Measurements from ENCODE around the gene IQGAP2. TPM values are rescaled to one million over a fixed set of nuclear protein-coding genes. Genes with fewer than 3 reads are reported as not detected.

Gene IQGAP2
- total RNA-seq, 1 experiment from 2014 or later, result 0.59 TPM

- no peak overlapping the region for H3K27ac ChIP-seq (ENCODE audit: low read length)
- CTCF ChIA-PET, result no interaction called here
- H3K4me1 ChIP-seq (ENCODE audit: control insufficient read depth, insufficient read depth, low read length), result no peaks in the 10 kb centered on the region
- BruUV-seq (replicated peaks), result no TSS peak
- H3K9me3 ChIP-seq (ENCODE audit: control insufficient read depth, insufficient read depth, low read depth, low read length), result no peaks in the 10 kb centered on the region
- H3K4me3 ChIP-seq (ENCODE audit: low read depth in 2 of 2, low read length in 2 of 2), result no peak overlapping the region
- POLR2A ChIA-PET, result no interaction called here
- no peak for TF ChIP-seq TCF7L2 (IDR thresholded peaks at IDR 0.05; ENCODE audit: low read depth, low read length)
- no peak for TF ChIP-seq CTCF (IDR thresholded peaks at IDR 0.05)
- no peak for TF ChIP-seq SIN3A (IDR thresholded peaks at IDR 0.05; ENCODE audit: borderline replicate concordance, insufficient read depth, low read depth, low read length)
- TF ChIP-seq REST (IDR thresholded peaks at IDR 0.05; ENCODE audit: insufficient read depth in 1 of 2, low read depth in 2 of 2, low read length in 1 of 2), result no peak
- no peak for TF ChIP-seq POLR2AphosphoS5 (IDR thresholded peaks at IDR 0.05; ENCODE audit: low read depth, low read length)
- intact Hi-C loops (cut with micrococcal nuclease; ENCODE audit: unreplicated experiment), result no loop called here
- in situ Hi-C loops (cut with HindIII; ENCODE audit: low pct_unique_long_range_greater_than_20kb, low sequenced_read_pairs), result no loop called here
- DNase-seq (ENCODE audit: low read depth, low spot score) (no peak), ATAC-seq (no peak)
- no peaks in the 10 kb centered on the region for H3K36me3 ChIP-seq (ENCODE audit: control insufficient read depth, insufficient read depth, low read length)
- no peaks in the 10 kb centered on the region for H3K27me3 ChIP-seq (ENCODE audit: control insufficient read depth, insufficient read depth, low read length)
These were observed 282.6 kb downstream of the IQGAP2 start for GRCh38 chr5:76685704-76686103.

DNA sequence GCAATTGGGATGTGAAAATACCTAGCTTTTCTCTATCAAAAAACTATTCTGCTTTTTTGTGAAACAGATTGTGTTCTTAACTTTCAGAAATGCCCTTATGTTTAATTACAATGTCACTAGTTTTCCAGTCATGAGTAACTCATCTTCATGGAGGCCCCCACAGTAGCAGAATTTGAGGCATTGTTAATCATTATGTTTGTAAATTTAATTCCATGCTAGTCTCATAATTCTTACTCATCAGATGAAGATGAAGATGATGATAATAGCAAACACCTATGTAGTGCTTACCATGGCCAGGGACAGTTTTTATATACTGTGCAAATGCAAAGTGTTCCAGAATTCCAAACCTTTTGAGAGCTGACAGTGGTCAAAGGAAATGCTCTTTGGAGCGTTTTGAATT lies 285.1 kb downstream of the IQGAP2 start:
- TF ChIP-seq CTCF (IDR thresholded peaks at IDR 0.05), result no peak
- TF ChIP-seq SIN3A (IDR thresholded peaks at IDR 0.05; ENCODE audit: borderline replicate concordance, insufficient read depth, low read depth, low read length), result no peak
- no peak for TF ChIP-seq TCF7L2 (IDR thresholded peaks at IDR 0.05; ENCODE audit: low read depth, low read length)
- no peak for TF ChIP-seq REST (IDR thresholded peaks at IDR 0.05; ENCODE audit: insufficient read depth in 1 of 2, low read depth in 2 of 2, low read length in 1 of 2)
- no peak for TF ChIP-seq POLR2AphosphoS5 (IDR thresholded peaks at IDR 0.05; ENCODE audit: low read depth, low read length)
- Histone ChIP-seq H3K27ac (ENCODE audit: low read length) (no peak overlapping the region), H3K36me3 (ENCODE audit: control insufficient read depth, insufficient read depth, low read length) (no peaks in the 10 kb centered on the region), H3K27me3 (ENCODE audit: control insufficient read depth, insufficient read depth, low read length) (no peaks in the 10 kb centered on the region), H3K4me1 (ENCODE audit: control insufficient read depth, insufficient read depth, low read length) (peaks cover 5% of the 10 kb centered on the region; the same call in 1 of the 2 replicates), H3K4me3 (ENCODE audit: low read depth in 2 of 2, low read length in 2 of 2) (no peak overlapping the region), H3K9me3 (ENCODE audit: control insufficient read depth, insufficient read depth, low read depth, low read length) (no peaks in the 10 kb centered on the region)
- in situ Hi-C loops (cut with HindIII; ENCODE audit: low pct_unique_long_range_greater_than_20kb, low sequenced_read_pairs), result no loop called here
- intact Hi-C loops (cut with micrococcal nuclease; ENCODE audit: unreplicated experiment), result no loop called here
- CTCF ChIA-PET, result no interaction called here
- POLR2A ChIA-PET, result no interaction called here
- BruUV-seq (replicated peaks), result no TSS peak
- DNase-seq (ENCODE audit: low read depth, low spot score) (no peak), ATAC-seq (no peak)
